ENCODE measurements around the gene NCLN.

The NCLN gene

GRCh38 chr19:3204646-3205275 is 19.0 kb downstream of the NCLN start:
- Histone ChIP-seq H3K4me1 (ENCODE audit: insufficient read depth, low read length, severe bottlenecking) (no peaks in the 10 kb centered on the region), H3K27ac (ENCODE audit: low read depth, low read length, poor library complexity, severe bottlenecking) (no peak overlapping the region), H3K36me3 (ENCODE audit: insufficient read depth, low read length) (peaks cover 54% of the 10 kb centered on the region), H3K27me3 (ENCODE audit: insufficient read depth, low read length) (no peaks in the 10 kb centered on the region), H3K79me2 (ENCODE audit: insufficient read depth, low read length) (no peaks in the 10 kb centered on the region), H3K9me3 (ENCODE audit: low read length) (no peaks in the 10 kb centered on the region), H3K4me3 (ENCODE audit: low read depth, low read length, poor library complexity, severe bottlenecking) (no peak overlapping the region), H2AFZ (ENCODE audit: low read length) (no peak overlapping the region), H3F3A (ENCODE audit: insufficient read depth, low read length) (no peaks in the 10 kb centered on the region), H3K9ac (ENCODE audit: low read length) (no peak overlapping the region), H4K20me1 (ENCODE audit: insufficient read depth, low read length) (no peaks in the 10 kb centered on the region), H3K4me2 (ENCODE audit: low read length) (no peak overlapping the region), H3K9me2 (ENCODE audit: low read depth, low read length) (no peaks in the 10 kb centered on the region)
- TF ChIP-seq, protein P1, sequence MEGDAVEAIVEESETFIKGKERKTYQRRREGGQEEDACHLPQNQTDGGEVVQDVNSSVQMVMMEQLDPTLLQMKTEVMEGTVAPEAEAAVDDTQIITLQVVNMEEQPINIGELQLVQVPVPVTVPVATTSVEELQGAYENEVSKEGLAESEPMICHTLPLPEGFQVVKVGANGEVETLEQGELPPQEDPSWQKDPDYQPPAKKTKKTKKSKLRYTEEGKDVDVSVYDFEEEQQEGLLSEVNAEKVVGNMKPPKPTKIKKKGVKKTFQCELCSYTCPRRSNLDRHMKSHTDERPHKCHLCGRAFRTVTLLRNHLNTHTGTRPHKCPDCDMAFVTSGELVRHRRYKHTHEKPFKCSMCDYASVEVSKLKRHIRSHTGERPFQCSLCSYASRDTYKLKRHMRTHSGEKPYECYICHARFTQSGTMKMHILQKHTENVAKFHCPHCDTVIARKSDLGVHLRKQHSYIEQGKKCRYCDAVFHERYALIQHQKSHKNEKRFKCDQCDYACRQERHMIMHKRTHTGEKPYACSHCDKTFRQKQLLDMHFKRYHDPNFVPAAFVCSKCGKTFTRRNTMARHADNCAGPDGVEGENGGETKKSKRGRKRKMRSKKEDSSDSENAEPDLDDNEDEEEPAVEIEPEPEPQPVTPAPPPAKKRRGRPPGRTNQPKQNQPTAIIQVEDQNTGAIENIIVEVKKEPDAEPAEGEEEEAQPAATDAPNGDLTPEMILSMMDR (IDR thresholded peaks at IDR 0.05; ENCODE audit: low read length), result no peak
- TF ChIP-seq EZH2 (IDR thresholded peaks at IDR 0.05; ENCODE audit: borderline replicate concordance, low read length), result no peak

DNA sequence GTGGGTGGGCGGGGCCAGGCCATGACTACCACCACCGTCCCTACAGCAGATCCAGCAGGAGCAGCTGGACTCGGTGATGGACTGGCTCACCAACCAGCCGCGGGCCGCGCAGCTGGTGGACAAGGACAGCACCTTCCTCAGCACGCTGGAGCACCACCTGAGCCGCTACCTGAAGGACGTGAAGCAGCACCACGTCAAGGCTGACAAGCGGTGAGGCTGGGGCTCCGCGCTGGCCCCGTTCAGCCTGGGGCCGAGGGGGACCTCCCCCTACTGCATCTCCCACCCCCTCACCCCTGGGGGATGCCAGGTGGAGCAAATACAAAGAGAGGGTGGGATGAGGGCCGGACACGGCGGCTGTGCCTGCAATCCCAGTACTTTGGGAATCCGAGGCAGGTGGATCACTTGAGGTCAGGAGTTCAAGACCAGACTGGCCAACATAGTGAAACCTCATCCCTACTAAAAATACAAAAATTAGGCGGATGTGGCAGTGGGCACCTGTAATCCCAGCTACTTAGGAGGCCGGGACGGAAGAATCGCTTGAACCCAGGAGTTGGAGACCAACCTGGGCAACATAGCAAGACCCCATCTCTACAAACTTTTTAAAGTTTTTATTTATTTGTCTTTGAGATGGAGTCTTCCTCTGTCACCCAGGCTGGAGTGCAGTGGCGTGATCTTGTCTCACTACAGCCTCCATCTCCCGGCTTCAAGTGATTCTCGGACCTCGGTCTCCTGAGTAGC is 20.7 kb downstream of the NCLN start:
- no peak overlapping the region for H3K9ac ChIP-seq (ENCODE audit: low read length)
- no peaks in the 10 kb centered on the region for H3K9me2 ChIP-seq (ENCODE audit: low read depth, low read length)
- no peak overlapping the region for H3K4me3 ChIP-seq (ENCODE audit: low read depth, low read length, poor library complexity, severe bottlenecking)
- H3K9me3 ChIP-seq (ENCODE audit: low read length), result no peaks in the 10 kb centered on the region
- TF ChIP-seq, protein P1 (IDR thresholded peaks at IDR 0.05; ENCODE audit: low read length), result no peak
- no peak for TF ChIP-seq EZH2 (IDR thresholded peaks at IDR 0.05; ENCODE audit: borderline replicate concordance, low read length)
- H2AFZ ChIP-seq (ENCODE audit: low read length), result no peak overlapping the region
- H3K4me1 ChIP-seq (ENCODE audit: insufficient read depth, low read length, severe bottlenecking), result no peaks in the 10 kb centered on the region
- H4K20me1 ChIP-seq (ENCODE audit: insufficient read depth, low read length), result no peaks in the 10 kb centered on the region
- no peaks in the 10 kb centered on the region for H3K79me2 ChIP-seq (ENCODE audit: insufficient read depth, low read length)
- no peaks in the 10 kb centered on the region for H3K27me3 ChIP-seq (ENCODE audit: insufficient read depth, low read length)
- H3F3A ChIP-seq (ENCODE audit: insufficient read depth, low read length), result no peaks in the 10 kb centered on the region
- H3K4me2 ChIP-seq (ENCODE audit: low read length), result no peak overlapping the region
- H3K36me3 ChIP-seq (ENCODE audit: insufficient read depth, low read length), result peaks cover 46% of the 10 kb centered on the region
- H3K27ac ChIP-seq (ENCODE audit: low read depth, low read length, poor library complexity, severe bottlenecking), result no peak overlapping the region

DNA sequence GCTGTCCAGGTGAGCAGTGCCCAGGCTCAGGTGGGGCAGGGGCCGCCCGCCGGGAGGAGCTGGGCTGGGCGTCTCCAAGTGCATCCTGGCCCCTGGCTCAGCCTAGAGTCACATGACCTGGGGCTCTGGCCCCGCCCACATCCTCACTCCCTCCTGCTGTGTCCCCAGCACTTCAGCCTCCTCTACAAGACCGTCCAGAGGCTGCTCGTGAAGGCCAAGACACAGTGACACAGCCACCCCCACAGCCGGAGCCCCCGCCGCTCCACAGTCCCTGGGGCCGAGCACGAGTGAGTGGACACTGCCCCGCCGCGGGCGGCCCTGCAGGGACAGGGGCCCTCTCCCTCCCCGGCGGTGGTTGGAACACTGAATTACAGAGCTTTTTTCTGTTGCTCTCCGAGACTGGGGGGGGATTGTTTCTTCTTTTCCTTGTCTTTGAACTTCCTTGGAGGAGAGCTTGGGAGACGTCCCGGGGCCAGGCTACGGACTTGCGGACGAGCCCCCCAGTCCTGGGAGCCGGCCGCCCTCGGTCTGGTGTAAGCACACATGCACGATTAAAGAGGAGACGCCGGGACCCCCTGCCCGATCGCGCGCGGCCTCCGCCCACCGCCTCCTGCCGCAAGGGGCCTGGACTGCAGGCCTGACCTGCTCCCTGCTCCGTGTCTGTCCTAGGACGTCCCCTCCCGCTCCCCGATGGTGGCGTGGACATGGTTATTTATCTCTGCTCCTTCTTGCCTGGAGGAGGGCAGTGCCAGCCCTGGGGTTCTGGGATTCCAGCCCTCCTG is 21.9 kb downstream of the NCLN start:
- Histone ChIP-seq H3K27ac (ENCODE audit: low read depth, low read length, poor library complexity, severe bottlenecking) (no peak overlapping the region), H3K79me2 (ENCODE audit: insufficient read depth, low read length) (no peaks in the 10 kb centered on the region), H3K4me2 (ENCODE audit: low read length) (no peak overlapping the region), H2AFZ (ENCODE audit: low read length) (no peak overlapping the region), H3K4me1 (ENCODE audit: insufficient read depth, low read length, severe bottlenecking) (no peaks in the 10 kb centered on the region), H3K36me3 (ENCODE audit: insufficient read depth, low read length) (peaks cover 37% of the 10 kb centered on the region), H3K27me3 (ENCODE audit: insufficient read depth, low read length) (no peaks in the 10 kb centered on the region), H3K9ac (ENCODE audit: low read length) (no peak overlapping the region), H3K9me2 (ENCODE audit: low read depth, low read length) (no peaks in the 10 kb centered on the region), H4K20me1 (ENCODE audit: insufficient read depth, low read length) (no peaks in the 10 kb centered on the region), H3F3A (ENCODE audit: insufficient read depth, low read length) (no peaks in the 10 kb centered on the region), H3K4me3 (ENCODE audit: low read depth, low read length, poor library complexity, severe bottlenecking) (no peak overlapping the region), H3K9me3 (ENCODE audit: low read length) (no peaks in the 10 kb centered on the region)
- TF ChIP-seq, protein P1 (IDR thresholded peaks at IDR 0.05; ENCODE audit: low read length), result no peak
- no peak for TF ChIP-seq EZH2 (IDR thresholded peaks at IDR 0.05; ENCODE audit: borderline replicate concordance, low read length)
